OCI-LY3 (cell line): Measurements from ENCODE around the gene TRIP4.

Experiments
- H2AFZ ChIP-seq: fragments of 200-600, 300-600 bp; shearing (Covaris generic); 2 replicates; pipeline ENCODE4 v1.6.0; 2014; ENCODE audit warnings: antibody characterized with exemption, low read depth, low read length
- H3K27ac ChIP-seq: fragments of 200-600, 300-600 bp; sonication (generic); 2 replicates; pipeline ENCODE4 v1.5.1; 2014; ENCODE audit warnings: mild to moderate bottlenecking, low read length, moderate library complexity, mixed read lengths
- H3K27me3 ChIP-seq: fragments of 200-600, 300-600 bp; sonication (generic); 2 replicates; pipeline ENCODE4 v1.6.1; 2014; ENCODE audit warnings: low read depth, low read length, mixed read lengths
- H3K36me3 ChIP-seq: fragments of 200-600, 300-600 bp; sonication (generic); replicated peaks from 2 replicates; pipeline ENCODE3; 2014; ENCODE audit warnings: low read depth, low read length, mixed read lengths
- H3K4me1 ChIP-seq: fragments of 300-600, 200-600 bp; sonication (generic); 2 replicates; pipeline ENCODE4 v1.6.1; 2014; ENCODE audit warnings: low read length, mixed read lengths
- H3K4me2 ChIP-seq: fragments of 200-600, 300-600 bp; sonication (generic); 2 replicates; pipeline ENCODE4 v1.6.1; 2014; ENCODE audit warnings: low read length, mixed read lengths
- H3K4me3 ChIP-seq: fragments of 300-600, 200-600 bp; sonication (generic); 2 replicates; pipeline ENCODE4 v1.5.1; 2014; ENCODE audit warnings: antibody characterized with exemption, mild to moderate bottlenecking, low read length, moderate library complexity
- H3K79me2 ChIP-seq: fragments of 300-600, 200-600 bp; shearing (Covaris generic); 2 replicates; pipeline ENCODE4 v1.6.1; 2014; ENCODE audit warnings: mild to moderate bottlenecking, low read length, mixed read lengths
- H3K9ac ChIP-seq: fragments of 300-600, 200-600 bp; shearing (Covaris generic); 2 replicates; pipeline ENCODE4 v1.6.0; 2014; ENCODE audit warnings: mild to moderate bottlenecking, low read length, moderate library complexity
- H3K9me3 ChIP-seq: fragments of 200-600, 300-600 bp; shearing (Covaris generic); 2 replicates; pipeline ENCODE4 v1.6.1; 2014; ENCODE audit warnings: low read length, mixed read lengths; ENCODE audit not compliant: insufficient read depth
- H4K20me1 ChIP-seq: fragments of 200-600, 300-600 bp; sonication (generic); 2 replicates; pipeline ENCODE4 v1.6.1; 2016; ENCODE audit warnings: low read length, mixed read lengths; ENCODE audit not compliant: insufficient read depth
- EZH2phosphoT487 ChIP-seq: fragments of 200-600 bp; shearing (Covaris generic); IDR thresholded peaks from 2 replicates; pipeline ENCODE4 v1.6.1; 2018; ENCODE audit warnings: antibody characterized with exemption, mixed run types, low read depth
- TF ChIP-seq, protein P1 (sequence below): fragments of 200-600, 300-600 bp; sonication (generic); IDR thresholded peaks from 2 replicates; pipeline ENCODE4 v1.5.1; 2014; ENCODE audit warnings: antibody characterized with exemption, low read length, low read depth

TRIP4 gene

DNA sequence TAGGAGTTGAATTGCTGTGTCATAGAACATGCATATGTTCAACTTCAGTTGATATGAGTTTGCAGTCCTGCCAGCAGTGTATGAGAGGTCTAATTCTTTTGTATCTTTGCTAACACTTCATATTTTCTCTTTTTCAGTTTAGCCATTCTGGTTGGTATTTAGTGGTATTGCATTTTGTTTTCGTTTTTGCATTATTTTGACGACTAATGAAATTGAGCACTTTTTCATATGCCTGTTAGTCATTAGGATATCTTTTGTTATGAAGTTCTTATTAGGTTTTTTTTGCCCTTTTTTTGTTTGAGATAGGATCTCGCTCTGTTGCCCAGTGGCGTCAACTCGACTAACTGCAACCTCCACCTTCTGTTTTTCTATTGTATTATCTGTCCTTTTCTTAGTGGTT lies 9.2 kb downstream of the TRIP4 start:
- no peaks in the 10 kb centered on the region for H3K79me2 ChIP-seq
- no peak overlapping the region for H2AFZ ChIP-seq
- TF ChIP-seq, protein P1, sequence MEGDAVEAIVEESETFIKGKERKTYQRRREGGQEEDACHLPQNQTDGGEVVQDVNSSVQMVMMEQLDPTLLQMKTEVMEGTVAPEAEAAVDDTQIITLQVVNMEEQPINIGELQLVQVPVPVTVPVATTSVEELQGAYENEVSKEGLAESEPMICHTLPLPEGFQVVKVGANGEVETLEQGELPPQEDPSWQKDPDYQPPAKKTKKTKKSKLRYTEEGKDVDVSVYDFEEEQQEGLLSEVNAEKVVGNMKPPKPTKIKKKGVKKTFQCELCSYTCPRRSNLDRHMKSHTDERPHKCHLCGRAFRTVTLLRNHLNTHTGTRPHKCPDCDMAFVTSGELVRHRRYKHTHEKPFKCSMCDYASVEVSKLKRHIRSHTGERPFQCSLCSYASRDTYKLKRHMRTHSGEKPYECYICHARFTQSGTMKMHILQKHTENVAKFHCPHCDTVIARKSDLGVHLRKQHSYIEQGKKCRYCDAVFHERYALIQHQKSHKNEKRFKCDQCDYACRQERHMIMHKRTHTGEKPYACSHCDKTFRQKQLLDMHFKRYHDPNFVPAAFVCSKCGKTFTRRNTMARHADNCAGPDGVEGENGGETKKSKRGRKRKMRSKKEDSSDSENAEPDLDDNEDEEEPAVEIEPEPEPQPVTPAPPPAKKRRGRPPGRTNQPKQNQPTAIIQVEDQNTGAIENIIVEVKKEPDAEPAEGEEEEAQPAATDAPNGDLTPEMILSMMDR: no peak
- TF ChIP-seq EZH2phosphoT487: no peak
- H3K27me3 ChIP-seq: no peaks in the 10 kb centered on the region
- no peak overlapping the region for H3K27ac ChIP-seq
- H4K20me1 ChIP-seq: no peaks in the 10 kb centered on the region
- no peak overlapping the region for H3K4me3 ChIP-seq
- H3K36me3 ChIP-seq: peaks cover 20% of the 10 kb centered on the region
- H3K4me2 ChIP-seq: no peak overlapping the region
- H3K9ac ChIP-seq: no peak overlapping the region
- H3K9me3 ChIP-seq: no peaks in the 10 kb centered on the region
- no peaks in the 10 kb centered on the region for H3K4me1 ChIP-seq

DNA sequence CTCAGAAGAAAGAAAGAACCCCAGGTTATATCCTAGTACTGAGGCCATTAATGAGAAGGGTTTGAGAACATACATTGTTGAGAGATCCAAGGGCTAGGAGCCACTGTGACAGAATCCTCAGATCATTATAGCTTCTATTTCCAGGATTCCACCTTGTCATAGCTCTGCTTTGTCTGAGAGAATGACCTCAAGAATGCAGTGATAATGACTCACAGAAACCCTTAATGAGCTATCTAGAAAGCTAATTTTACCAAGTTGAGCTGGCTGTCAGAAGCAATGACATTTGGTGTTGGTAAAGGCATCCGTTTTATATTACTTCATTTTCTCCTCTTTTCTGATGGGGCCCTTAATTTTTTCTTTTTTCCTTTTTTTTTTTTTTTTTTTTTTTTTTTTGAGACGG lies 10.9 kb downstream of the TRIP4 start:
- Histone ChIP-seq H4K20me1 (no peaks in the 10 kb centered on the region), H2AFZ (no peak overlapping the region), H3K36me3 (peaks cover 20% of the 10 kb centered on the region), H3K9ac (no peak overlapping the region), H3K9me3 (no peaks in the 10 kb centered on the region), H3K4me2 (no peak overlapping the region), H3K4me1 (no peaks in the 10 kb centered on the region), H3K27me3 (no peaks in the 10 kb centered on the region), H3K79me2 (no peaks in the 10 kb centered on the region), H3K4me3 (no peak overlapping the region), H3K27ac (no peak overlapping the region)
- TF ChIP-seq EZH2phosphoT487: no peak
- TF ChIP-seq, protein P1: no peak

DNA sequence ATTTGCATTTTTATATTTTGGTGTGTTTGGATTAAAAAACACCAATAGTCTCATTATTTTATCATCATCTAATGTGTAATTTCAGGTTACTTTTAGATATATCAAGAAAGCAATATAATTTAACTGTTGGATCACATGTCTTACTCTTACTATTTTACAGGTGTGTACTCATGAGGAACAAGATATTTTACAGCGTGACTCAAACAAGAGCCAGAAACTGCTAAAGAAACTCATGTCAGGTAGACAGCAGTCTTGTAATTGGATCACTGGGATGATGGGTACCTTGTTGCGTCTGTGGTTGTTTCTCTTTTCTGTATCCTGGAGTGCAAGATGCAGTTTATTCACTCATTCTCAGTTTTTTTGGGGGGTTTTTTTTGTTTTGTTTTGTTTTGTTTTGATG lies 12.9 kb downstream of the TRIP4 start:
- Histone ChIP-seq H2AFZ (no peak overlapping the region), H3K4me2 (no peak overlapping the region), H3K4me3 (no peak overlapping the region), H3K9ac (no peak overlapping the region), H3K79me2 (no peaks in the 10 kb centered on the region), H3K27me3 (no peaks in the 10 kb centered on the region), H3K9me3 (no peaks in the 10 kb centered on the region), H3K36me3 (peaks cover 21% of the 10 kb centered on the region), H3K27ac (no peak overlapping the region), H4K20me1 (no peaks in the 10 kb centered on the region), H3K4me1 (no peaks in the 10 kb centered on the region)
- TF ChIP-seq, protein P1: no peak
- TF ChIP-seq EZH2phosphoT487: no peak

DNA sequence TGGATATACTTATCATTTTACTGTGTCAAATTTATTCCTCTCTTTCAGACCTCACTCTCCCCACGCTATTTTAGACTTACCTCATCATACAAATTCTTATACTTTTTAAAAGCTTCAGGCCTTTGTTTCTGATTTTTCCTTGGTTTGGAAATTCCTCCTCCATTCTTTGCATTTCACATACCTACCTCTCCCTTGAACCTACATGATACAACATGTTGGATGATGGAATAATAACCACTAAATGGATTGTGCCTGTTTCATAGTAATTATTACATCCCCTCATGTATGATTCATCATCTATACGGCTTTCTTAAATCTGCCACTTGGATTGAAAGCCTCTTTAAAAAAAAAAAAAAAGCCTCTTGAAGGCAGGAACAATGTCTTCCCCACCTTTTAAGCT lies 24.6 kb downstream of the TRIP4 start:
- Histone ChIP-seq H2AFZ (no peak overlapping the region), H3K9ac (no peak overlapping the region), H3K27ac (no peak overlapping the region), H3K9me3 (no peaks in the 10 kb centered on the region), H3K79me2 (no peaks in the 10 kb centered on the region), H3K36me3 (peaks cover 14% of the 10 kb centered on the region), H4K20me1 (no peaks in the 10 kb centered on the region), H3K4me1 (no peaks in the 10 kb centered on the region), H3K27me3 (no peaks in the 10 kb centered on the region), H3K4me3 (no peak overlapping the region), H3K4me2 (no peak overlapping the region)
- TF ChIP-seq, protein P1: no peak
- no peak for TF ChIP-seq EZH2phosphoT487
